GM21526 (cell line): ENCODE measurements around the gene GUCA1A.
"Not testable (repeated sequence)": the region's sequence is repeated elsewhere in the genome, so short reads cannot be mapped to it uniquely, and the experiment has no call there.

Source experiments
- ATAC-seq: cut with Tn5 transposase; IDR thresholded peaks from one replicate; pipeline ENCODE4 v1.9.1; 2021; ENCODE audit warnings: moderate library complexity; ENCODE audit not compliant: unreplicated experiment, low FRiP score

GUCA1A gene

GRCh38 chr6:42171813-42172581 lies 1.2 kb upstream of the GUCA1A start:
- no peak for ATAC-seq

GRCh38 chr6:42175860-42176259 lies 2.7 kb downstream of the GUCA1A start:
- no peak for ATAC-seq

GRCh38 chr6:42176981-42177380 lies 3.8 kb downstream of the GUCA1A start:
- no peak for ATAC-seq

DNA sequence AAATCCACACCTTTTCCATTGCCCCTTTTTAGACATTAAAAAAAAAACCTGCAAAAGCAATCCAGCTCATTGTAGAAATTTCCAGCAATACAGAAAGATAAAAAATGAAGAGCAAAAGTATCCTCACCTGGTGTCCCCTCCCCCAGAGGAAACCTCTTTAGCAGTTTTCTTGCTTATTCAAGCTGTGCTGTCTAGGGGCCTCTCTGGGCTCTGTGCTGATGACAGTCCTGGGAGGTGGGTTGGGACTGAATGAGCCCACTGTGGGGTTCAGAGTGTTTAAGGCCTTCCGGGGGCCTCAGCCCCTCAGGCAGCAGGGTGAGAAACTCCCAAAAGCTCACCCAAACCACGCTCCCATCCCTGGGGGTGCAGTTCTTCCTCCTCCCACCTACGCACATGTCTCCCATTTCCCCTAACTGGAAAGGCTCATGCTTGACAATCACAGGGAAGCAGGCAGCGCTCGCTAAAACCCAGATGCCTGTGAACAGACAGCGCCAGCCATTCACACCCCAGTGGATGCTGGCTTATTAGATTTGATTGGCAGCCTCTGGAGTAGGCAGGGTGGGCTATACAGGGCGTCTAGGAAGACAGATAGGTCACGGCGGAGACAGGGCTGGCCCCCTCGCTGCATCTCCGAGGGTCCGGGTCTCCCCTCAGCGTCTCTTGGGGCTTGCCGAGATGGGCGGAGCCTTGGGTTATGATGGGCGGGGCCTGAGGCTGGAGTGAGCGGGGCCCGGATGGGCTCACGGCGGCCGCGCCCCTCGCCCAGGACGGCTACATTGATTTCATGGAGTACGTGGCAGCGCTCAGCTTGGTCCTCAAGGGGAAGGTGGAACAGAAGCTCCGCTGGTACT lies 4.6 kb downstream of the GUCA1A start:
- ATAC-seq, result no peak

- ATAC-seq, result no peak
Measured at GRCh38 chr6:42179261-42179944, 6.2 kb downstream of the GUCA1A start.

- ATAC-seq, result no peak
Measured at GRCh38 chr6:42179945-42180313, 6.8 kb downstream of the GUCA1A start.

GRCh38 chr6:42182101-42182500 lies 8.9 kb downstream of the GUCA1A start:
- ATAC-seq, result no peak

DNA sequence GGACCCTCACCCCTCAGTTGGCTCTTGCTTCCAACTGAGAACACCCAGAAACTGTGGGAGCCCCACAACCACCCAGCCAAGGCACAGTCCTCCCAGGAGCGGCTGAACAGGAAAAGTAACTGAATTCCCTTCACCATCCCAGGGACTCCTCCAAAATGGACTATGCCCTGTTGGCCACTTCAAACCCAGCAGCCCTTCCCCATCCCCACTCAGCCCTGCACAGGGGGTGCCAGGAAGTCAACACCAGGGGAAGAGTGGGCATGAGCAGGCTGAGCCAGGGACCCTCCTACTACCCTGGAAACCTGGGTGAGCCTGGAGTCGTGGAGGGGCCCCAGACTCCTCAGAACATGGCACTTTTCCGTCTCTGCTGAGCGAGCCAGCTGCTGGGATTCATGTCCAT lies 11.3 kb downstream of the GUCA1A start:
- ATAC-seq, result no peak

DNA sequence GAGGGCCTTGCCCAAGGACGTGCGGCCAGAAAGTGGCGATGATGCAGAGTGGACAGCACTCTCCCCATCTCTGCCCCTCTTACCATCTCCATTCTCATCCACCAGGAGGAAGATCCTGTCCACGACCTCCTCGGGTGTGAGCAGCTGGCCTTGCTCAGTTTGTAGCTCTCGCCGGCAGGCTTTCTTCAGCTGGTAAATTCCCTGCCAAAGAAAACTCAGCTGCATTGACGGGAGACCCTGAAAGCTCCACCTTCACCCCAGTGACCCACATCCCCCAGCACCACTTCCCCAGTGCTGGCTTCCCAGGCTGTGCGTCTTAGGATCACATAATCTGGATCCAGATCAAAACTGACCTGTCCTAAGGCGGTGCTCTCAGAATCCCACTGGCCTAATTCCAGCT lies 12.4 kb downstream of the GUCA1A start:
- ATAC-seq, result no peak

GRCh38 chr6:42188406-42188805 lies 15.2 kb downstream of the GUCA1A start:
- ATAC-seq, result no peak

- ATAC-seq, result no peak
Measured at GRCh38 chr6:42190554-42191183, 17.5 kb downstream of the GUCA1A start.

GRCh38 chr6:42192385-42192784 lies 19.2 kb downstream of the GUCA1A start:
- not testable (repeated sequence) for ATAC-seq

GRCh38 chr6:42193491-42193894 lies 20.3 kb downstream of the GUCA1A start:
- no peak for ATAC-seq

DNA sequence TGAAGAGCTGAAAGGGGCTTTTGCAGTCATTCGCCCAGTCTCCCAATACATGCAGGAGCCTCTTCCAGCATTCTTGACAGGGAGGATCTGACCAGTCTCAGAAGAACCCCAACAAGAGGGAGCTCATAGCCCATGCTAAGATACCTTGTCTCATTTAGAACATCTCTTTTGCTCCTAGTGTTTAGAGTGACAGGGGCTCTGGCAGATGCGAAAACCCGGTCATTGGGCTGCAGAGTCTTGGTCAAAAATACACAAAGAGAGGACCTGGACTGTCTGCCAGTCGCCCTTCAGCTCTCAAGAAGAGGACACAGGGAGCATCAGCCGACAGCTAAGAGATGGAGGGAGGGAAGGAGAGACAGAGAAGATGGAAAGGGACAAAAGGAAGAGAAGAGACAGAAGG lies 20.9 kb downstream of the GUCA1A start:
- ATAC-seq, result no peak

DNA sequence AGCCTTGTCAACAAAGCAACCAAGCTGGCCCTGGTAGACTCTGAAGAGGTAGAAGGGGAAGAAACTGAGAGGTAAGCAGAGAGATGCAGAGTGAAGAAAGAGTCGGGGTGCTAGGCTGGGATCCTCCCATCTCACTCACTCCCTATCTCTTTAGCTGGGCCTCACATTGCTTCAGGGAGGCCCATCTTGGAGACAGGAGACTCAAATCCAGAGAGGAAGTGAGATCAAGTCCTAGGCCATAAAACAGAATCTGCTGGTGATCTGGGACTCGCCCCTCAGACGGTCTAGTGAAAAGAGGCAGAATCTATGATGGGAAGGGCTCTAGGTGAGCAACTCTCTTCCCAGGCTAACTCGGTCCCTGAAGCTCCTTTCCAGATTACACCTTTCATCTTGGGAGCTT lies 22.3 kb downstream of the GUCA1A start:
- ATAC-seq, result no peak

DNA sequence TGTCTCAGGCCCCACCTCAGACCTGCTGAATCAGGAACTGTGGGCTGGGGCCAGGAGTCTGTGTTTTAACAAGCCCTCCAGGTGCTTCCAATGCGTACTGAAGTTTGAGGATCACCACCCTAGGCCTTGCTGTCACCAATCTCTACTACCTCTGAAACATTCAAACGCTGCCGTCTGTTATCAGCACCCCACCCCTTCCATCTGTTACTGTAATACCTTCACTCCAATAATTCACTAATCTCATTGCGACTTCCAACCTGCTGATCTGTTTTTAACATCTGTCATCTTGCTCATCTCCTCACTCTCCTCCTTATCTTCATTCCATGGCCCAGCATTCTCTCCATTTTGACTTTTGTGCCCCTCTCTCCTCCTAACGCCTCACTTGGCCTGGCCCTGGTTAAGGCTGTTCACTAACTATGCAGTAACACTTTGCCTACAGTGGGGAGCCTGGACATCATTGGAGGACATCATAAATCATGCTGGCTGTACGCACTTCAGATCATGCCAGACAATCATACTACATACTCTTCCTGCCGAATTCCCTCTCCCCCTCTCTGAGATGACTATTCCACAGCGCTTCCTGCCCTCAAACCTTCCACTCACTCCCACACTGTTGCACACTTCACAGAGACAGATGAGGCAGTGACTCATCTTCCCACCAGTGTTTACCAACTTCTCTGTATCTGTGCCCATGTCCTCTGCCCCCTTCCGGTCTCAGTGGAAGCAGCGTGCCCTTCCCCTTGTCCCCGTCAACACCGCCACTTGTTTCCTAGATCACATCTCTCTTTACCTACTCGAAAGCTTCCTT lies 24.6 kb downstream of the GUCA1A start:
- ATAC-seq, result no peak

DNA sequence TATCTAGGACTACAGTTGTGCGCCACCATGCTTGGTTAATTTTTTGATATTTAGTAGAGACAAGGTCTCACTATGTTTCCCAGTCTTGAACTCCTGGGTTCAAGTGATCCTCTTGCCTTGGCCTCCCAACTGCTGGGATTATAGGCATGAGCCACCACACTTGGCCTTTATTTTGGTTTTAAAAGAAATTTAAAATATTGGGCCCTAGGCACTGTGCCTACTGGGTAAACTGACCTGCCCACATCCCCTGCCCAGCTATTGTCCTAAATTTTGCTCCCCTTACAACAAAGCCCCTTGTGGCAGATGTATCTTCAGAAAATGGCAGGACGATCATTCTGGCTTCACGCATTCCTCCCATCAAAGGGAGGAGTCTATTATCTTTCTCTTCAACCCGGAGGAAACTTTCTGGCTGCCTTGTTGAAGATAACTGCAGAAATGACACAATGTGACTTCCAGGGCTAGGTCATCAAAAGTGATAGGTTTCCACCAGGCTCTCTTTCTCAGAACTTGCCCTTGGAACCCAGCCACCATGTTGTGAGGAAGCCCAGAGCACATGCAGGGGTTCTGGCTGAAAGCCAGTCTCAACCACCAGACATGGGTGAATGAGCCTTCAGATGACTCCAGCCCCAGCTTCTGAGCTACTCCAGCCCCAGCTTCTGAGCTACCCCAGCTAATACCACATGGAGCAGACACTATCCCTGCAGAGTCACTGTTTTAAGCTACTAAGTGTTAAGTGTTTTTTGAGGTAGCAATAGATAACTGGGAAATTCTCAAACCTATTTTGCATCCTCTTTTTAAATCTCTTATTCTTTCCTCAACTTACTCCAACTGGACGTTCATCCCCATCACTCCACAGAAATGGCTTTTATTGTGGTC lies 26.2 kb downstream of the GUCA1A start:
- no peak for ATAC-seq

GRCh38 chr6:42200035-42200434 lies 26.9 kb downstream of the GUCA1A start:
- ATAC-seq, result no peak

DNA sequence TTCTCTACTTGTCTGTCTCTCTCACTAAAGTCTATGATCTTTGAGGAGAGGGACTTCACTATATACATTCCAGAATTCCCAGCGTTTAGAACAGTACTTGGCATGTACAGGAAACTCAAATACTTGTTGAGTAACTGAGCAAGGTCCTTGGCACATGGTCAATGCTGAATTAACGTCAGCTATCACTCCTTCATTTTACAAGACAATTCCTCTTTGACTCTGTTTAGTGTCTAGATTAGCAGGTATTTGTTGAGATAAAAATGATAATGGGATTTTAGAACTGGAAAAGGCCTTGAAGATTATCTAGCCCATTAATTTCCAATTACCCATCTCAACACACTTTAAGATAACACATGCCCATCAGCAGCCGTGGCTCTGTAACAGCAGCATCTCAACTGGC lies 28.2 kb downstream of the GUCA1A start:
- ATAC-seq, result no peak
